HG03521 (cell line): ENCODE results near the gene BRWD1.

Experiments
- ATAC-seq: cut with Tn5 transposase; IDR thresholded peaks from one replicate; pipeline ENCODE4 v1.9.1; 2021; ENCODE audit warnings: mild to moderate bottlenecking, moderate library complexity; ENCODE audit not compliant: unreplicated experiment

BRWD1 gene

DNA sequence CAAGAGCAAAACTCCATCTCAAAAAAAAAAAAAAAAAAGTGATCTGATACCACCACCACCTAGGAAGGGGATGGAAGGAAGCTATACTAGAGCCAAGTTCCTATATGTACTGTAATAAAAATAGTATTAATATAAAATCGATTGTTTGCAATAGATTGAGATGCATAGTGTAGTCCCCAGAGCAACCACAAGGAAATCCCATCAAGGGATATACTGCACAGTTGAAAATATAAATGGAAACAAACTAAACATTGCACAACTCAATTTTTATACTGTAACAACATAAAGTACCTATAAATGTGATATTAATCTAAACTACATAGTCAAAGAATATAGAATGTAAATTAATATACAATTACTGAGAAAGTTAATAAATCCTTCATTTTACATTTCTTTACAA, 109.3 kb downstream of the BRWD1 start:
- ATAC-seq: no peak

DNA sequence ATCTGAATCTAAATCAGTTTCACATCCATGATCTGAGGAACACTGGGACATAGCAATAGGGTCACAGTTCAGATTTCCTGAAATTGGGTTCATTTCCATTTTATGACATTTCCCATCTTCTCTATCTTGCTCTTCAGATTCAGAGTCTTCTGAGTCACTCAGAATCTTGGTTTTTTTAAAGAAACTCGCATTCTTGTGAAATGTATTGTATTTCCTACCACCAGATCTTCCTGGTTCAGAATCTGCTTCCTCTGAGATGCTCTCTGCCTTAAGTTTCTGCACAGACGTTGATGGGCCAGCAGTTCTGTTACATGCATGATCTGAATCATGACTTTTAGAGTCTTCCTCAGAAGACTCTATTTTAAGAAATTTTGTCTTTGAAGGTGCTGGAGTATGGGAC, 114.6 kb downstream of the BRWD1 start:
- no peak for ATAC-seq

GRCh38 chr21:39197448-39198233, 115.8 kb downstream of the BRWD1 start:
- ATAC-seq: no peak

DNA sequence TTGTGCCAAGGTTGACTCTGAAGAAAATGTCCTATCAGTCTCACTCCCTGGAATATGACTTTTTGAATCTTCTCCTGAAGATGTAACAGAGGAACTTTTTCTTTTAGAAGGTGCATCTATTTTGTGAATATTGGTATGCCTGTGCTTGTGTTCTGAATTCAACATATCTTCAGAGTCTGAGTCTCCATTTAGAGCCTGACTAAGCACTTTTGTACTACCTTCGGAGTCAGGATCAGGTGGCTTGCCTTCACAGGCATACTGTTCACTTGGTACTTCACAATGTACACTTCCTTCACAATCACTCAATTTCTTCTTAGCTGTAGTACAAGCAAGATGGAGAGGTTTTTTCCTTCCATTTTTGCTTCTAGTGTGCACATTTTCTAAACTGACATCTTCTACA, 116.6 kb downstream of the BRWD1 start:
- ATAC-seq: no peak

- no peak for ATAC-seq
Measured at GRCh38 chr21:39196310-39196709, 117.1 kb downstream of the BRWD1 start.

DNA sequence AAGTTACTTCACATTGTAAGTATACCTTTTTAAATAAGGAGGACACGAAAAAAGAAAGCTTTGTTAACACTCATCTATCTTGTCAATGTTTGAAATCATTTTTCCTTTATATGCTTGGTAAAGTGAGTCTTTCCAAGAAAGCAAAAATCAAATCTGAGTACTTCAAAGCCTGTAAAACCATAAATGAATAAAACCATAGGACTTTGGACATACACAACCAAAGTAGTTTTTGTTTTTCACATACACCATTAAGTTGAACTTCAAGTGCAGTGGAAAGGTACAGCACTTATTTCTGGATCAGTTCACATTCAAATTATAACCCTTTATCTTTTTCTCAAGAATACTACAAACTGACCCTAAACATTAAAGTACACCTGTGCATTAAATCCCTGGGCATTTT, 120.1 kb downstream of the BRWD1 start:
- no peak for ATAC-seq

DNA sequence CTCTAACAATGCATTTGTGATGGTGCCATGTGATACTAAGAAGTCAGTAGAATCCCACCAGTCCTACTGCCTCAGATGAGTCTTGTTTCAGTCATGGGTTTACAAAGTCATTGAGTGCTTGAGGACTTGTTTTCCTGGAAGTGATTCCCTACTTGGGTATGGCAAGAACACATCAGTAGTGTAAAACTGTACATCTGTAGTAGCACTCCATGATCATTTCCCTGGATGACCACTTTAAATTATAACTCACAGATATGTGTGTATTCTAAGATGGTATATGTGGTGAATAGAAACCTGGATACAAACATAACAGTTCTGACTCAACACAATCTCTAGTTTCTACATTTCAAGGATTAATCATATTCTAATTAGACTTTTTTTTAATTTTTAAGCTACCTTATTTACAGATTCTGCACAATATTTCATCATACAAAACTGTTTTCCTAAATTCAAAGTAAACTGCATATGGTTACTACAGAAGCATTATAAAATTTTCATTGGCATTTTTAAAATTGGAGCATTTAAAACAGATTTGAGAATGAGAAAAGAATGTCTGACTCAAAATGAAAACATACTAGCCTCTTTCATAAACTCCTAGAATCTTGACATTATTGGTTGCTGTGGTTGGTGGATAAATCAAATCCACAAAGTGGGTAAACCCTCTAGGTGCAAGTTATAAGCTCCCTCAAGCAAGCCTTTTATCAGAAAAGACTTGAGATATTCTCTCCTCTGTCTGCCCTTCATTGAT, 123.4 kb downstream of the BRWD1 start:
- ATAC-seq: no peak

DNA sequence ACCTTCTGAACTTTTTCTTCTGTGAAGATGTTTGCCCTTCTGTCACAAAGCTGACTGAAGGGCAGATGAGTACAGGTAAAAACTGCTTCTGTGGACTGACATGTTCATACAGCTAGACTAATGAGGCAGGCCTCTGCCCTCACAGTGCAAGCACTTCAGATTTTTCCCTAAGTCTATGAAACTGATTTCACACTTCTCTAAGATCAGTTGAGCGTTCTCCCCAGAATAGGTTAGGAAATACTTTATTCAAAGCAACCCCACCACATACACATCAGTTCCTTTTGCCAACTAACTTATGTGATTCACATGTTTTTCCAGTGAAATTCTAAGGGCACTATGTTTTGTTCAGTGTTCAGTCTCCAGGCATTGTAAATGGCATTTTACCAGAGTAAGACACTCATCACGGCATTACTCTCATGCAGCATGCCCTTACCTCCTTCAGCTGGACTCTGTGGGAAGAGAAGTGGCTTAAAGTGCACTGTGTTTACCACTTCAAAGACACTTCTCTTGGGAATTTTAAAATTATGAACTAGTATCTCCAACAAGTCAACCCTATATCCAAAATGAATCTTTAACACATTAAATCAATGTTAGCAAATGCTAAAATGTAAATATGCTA, 124.8 kb downstream of the BRWD1 start:
- no peak for ATAC-seq

DNA sequence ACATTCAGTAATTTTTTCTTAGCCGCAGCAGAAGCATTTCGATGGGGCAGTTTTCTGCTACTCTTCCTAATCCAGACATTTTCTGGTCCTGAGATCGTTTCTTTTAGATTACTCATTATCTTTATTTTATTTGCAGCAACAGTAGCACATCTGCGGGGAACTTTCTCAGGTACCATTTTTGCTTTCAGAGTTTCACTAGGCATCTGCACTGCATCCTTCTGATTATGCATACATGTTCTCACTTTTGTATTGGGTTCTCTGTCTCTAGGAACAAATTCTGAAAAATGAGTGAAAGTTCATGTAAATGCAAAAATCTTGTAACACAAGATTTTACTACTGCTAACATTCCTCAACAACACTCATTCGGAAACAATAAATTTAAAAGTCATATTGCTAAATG, 126.3 kb downstream of the BRWD1 start:
- ATAC-seq: no peak

- ATAC-seq: no peak
Measured at GRCh38 chr21:39186676-39187075, 126.8 kb downstream of the BRWD1 start.

DNA sequence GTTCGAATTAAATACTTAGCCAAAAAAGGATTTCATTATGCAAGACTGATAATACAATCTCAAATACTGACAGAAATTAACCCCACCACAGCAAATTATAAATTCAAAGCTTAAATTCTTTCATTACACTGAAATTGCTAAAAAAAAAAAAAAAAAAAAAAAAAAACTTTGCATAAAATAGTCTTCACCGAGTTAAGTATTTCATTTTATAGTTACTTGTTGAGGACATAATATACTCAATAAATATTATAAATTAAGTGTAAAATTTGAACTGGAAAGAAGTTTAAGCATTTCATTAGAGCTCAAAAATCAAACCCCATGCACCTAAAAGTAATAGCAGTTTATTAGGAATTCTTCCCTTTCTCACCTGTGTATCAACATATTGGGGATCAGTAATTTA, 128.3 kb downstream of the BRWD1 start:
- no peak for ATAC-seq

DNA sequence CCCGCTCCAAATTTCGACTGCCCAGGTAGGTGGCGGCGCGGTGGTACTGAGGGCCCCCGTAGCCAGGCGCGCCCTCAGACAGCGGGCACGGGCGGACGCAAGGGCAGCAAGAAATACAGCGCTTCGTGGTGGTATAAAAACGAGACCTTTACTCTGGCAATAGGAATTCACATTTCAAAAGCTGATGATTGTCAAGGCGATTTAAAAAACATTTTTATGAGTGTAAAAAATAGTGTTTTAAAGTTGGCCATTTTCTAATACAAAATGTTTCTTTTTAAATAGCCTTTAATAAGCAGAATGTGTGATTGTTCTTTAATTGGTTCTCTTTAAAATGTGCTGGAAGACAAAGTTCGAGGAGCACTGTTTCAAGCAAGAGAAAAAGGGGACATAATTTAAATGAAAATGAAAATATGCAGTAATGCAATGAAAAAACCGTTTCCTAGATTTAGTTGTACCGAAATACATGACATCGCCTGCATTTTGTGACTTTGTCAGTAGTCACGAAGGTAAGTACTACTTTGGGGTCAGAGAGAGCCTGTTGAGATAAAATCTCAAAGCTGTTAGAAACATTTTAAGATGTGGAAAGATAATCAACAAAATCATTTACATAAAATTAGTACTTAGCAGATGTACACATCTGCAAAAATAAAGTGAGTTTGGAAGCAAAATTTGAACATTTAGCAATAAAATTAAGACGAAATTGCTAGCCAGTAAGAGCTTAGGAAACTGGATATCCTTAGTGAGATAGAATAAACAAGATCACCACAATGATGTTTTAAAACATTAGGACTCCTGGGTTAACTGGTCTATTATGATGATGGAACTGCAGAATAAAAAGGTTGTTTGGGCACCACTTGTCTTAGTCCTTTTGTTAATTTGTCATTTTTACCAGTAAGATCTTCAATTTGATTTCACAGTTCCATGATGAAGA, 129.1 kb downstream of the BRWD1 start:
- no peak for ATAC-seq

DNA sequence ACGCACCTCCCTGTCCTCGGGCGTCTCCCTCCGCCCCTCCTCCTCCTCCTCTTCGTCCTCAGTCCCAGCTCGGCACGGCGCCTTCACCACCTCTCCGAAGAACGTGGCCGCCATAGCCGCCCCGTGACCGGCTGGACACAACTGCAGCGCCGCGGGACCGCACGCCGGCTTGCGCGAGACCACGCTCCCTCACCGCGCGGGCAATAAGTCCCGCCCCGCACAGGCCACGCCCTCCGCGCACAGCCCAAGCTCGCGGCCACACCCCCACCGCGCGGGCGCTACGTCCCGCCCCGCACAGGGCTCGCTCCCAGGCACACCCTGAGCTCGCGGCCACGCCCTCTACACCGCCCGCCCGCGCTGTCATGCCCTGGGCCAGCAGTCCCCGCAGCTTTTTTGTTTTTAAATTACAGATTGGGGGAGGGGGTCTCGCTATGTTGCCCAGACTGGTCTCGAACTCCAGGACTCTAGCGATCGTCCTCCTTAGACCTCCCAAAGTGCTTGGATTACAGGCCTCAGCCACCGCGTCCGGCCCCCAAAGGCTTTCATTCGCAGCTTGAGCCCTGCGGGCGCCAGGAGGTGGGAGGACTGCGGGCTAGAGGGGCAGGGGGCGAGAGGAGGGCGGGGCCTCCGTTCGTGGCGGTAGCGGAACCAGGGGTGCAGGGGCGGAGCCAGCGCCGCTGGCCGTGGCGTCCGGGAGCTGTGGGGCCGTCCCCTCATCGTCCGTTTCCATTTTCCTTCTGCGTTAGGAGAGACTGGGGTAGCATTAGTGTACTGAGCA, 130.0 kb downstream of the BRWD1 start, which contains the start of gene PSMG1:
PSMG1 (minus strand) TSS at position 180 of the 778 bp plus-strand sequence; CDS start at position 114, 66 bp downstream.
- ATAC-seq: peak; percentile 88

DNA sequence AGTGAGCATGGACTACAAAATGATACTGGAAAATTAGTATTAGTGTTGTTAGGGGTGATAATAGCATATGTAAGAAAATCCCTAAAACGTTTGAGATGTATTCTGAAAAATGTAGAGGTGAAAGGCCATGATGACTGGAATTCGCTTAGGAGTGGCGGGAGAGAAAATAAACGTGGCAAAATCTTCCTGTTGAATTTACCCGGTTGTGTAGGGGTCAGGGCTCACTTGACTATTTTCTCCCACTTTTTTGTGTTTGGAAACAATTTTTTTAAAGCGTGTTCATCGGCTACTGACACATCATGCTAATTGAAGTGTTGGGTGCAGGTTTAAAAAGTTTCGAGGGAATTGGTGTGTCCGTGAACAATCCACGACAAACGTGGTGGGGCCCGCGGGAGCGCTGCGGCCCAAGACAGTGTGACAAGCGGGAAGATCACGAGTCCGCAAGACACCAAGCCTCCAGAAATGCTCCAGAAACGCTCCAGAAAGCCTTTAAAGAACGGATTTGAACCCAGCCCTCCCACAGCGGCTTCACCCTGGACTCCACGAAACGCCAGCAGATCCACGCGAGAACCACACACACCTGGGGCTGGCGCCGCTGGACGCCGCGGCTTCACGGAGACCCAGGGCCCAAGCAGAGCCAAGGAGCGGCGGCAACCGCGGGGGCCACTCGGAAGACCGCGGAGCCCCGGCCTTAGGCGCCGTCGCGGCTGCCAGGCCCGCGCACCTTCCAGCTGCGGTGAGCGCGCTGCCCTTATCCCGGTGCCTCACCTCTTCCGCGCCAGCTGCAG, 130.8 kb downstream of the BRWD1 start:
- peak; percentile 17 for ATAC-seq

DNA sequence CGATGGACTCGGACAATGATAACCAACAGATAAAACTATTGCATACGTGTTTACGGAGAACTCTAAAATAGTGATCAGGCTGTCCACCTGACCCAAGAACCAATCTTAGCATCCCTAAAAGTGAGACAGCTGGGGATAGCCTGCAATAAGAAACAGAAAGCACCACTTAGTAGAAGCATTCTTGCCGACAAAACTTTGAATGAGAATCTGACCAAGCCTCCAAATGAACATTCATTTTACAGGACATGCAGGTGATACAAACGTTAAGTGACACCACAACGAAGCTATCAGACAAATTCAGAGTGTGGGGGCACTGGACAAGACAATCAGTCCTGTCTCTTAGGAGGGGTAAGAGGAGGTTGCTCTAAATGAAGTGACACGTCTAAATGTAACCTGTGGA, 131.4 kb downstream of the BRWD1 start:
- no peak for ATAC-seq

DNA sequence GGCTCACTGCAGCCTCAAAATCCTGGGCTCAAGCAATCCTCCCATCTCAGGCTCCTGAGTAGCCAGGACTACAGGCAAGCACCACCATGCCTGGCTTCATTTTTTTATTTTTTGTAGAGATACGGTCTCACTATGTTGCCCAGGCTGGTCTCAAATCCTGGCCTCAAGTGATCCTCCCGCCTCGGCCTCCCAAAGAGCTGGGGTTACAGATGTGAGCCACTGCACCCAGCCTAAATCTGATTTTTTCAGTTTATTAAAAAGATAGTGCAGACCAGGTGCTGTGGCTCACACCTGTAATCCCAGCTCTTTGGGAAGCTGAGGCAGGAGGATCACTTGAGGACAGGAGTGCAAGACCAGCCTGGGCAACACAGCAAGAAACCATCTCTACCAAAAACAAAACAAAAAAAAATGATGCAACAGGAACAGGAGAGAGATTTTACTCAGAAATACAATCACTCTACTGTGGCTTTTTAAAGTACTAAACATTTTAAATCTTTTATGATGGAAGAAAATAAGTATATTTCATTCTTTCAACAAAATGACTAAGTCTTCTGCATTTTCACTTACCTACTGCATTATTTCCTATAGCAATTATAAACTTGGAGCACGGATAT, 132.1 kb downstream of the BRWD1 start:
- no peak for ATAC-seq

- ATAC-seq: no peak
Measured at GRCh38 chr21:39180429-39181019, 132.9 kb downstream of the BRWD1 start.

- ATAC-seq: no peak
Measured at GRCh38 chr21:39178421-39178820, 135.0 kb downstream of the BRWD1 start.
